ENCODE measurements around the gene DPAGT1. TPM values are rescaled to one million over a fixed set of nuclear protein-coding genes. Genes with fewer than 3 reads are reported as not detected.

Gene DPAGT1
- 44.4 and 45.2 TPM in 2 replicates for total RNA-seq
- long read RNA-seq, transcript DPAGT1-201 (9 exons, 2,205 nt) = major isoform, 107 of 126 reads
- long read RNA-seq, partial matches to known transcripts = 2 of 126 reads
- long read RNA-seq, other reads (novel, unspliced or antisense) = 15 of 126 reads

GRCh38 chr11:119101759-119102423 lies at the start of gene DPAGT1:
Gene DPAGT1 (minus strand): TSS chr11:119101853. CDS start chr11:119101655, 198 bp downstream.
- no peak for TF ChIP-seq CTCF (IDR thresholded peaks at IDR 0.05)
- Mint-ChIP-seq H3K27me3 (ENCODE audit: unreplicated experiment) (no peaks in the 10 kb centered on the region), H3K36me3 (ENCODE audit: unreplicated experiment) (peaks cover 14% of the 10 kb centered on the region), H3K9me3 (ENCODE audit: unreplicated experiment) (no peaks in the 10 kb centered on the region), H3K4me3 (ENCODE audit: unreplicated experiment) (peak within 1 kb of the TSS; percentile 97), H3K4me1 (ENCODE audit: unreplicated experiment) (peaks cover 39% of the 10 kb centered on the region), H3K27ac (ENCODE audit: unreplicated experiment) (peak within 1 kb of the TSS; percentile 100)
- DNase-seq (ENCODE audit: extremely low spot score, unreplicated experiment) = peak; percentile 93

GRCh38 chr11:119149786-119150275 lies 48.2 kb upstream of the DPAGT1 start:
- no peak for TF ChIP-seq CTCF (IDR thresholded peaks at IDR 0.05)
- H3K36me3 Mint-ChIP-seq (ENCODE audit: unreplicated experiment) = no peaks in the 10 kb centered on the region
- DNase-seq (ENCODE audit: extremely low spot score, unreplicated experiment) = no peak
- peak overlapping the region; percentile 64 for H3K4me3 Mint-ChIP-seq (ENCODE audit: unreplicated experiment)
- peaks cover 16% of the 10 kb centered on the region for H3K27me3 Mint-ChIP-seq (ENCODE audit: unreplicated experiment)
- H3K9me3 Mint-ChIP-seq (ENCODE audit: unreplicated experiment) = no peaks in the 10 kb centered on the region
- no peak overlapping the region for H3K27ac Mint-ChIP-seq (ENCODE audit: unreplicated experiment)
- peaks cover 12% of the 10 kb centered on the region for H3K4me1 Mint-ChIP-seq (ENCODE audit: unreplicated experiment)

GRCh38 chr11:119149018-119149785 lies 47.5 kb upstream of the DPAGT1 start, which contains the start of gene ABCG4:
Gene ABCG4 (plus strand): TSS chr11:119149052. CDS start chr11:119149966, 914 bp downstream.
- Mint-ChIP-seq H3K9me3 (ENCODE audit: unreplicated experiment) (no peaks in the 10 kb centered on the region), H3K4me3 (ENCODE audit: unreplicated experiment) (peak within 1 kb of the TSS; percentile 72), H3K27me3 (ENCODE audit: unreplicated experiment) (peaks cover 16% of the 10 kb centered on the region), H3K27ac (ENCODE audit: unreplicated experiment) (no peak within 1 kb of the TSS), H3K4me1 (ENCODE audit: unreplicated experiment) (peaks cover 13% of the 10 kb centered on the region), H3K36me3 (ENCODE audit: unreplicated experiment) (no peaks in the 10 kb centered on the region)
- DNase-seq (ENCODE audit: extremely low spot score, unreplicated experiment) = no peak
- TF ChIP-seq CTCF (IDR thresholded peaks at IDR 0.05) = no peak

GRCh38 chr11:119148720-119149017 lies 47.0 kb upstream of the DPAGT1 start:
- Mint-ChIP-seq H3K27ac (ENCODE audit: unreplicated experiment) (no peak overlapping the region), H3K36me3 (ENCODE audit: unreplicated experiment) (no peaks in the 10 kb centered on the region), H3K4me1 (ENCODE audit: unreplicated experiment) (peaks cover 14% of the 10 kb centered on the region), H3K27me3 (ENCODE audit: unreplicated experiment) (peaks cover 17% of the 10 kb centered on the region), H3K9me3 (ENCODE audit: unreplicated experiment) (no peaks in the 10 kb centered on the region), H3K4me3 (ENCODE audit: unreplicated experiment) (peak overlapping the region; percentile 72)
- TF ChIP-seq CTCF (IDR thresholded peaks at IDR 0.05) = no peak
- DNase-seq (ENCODE audit: extremely low spot score, unreplicated experiment) = no peak
